RPMI8226 (cell line): ENCODE results near the gene AMFR.

Experiments used
- DNase-seq: peaks from one replicate; pipeline ENCODE4 v3.0.0-alpha.2; 2015

AMFR gene

DNA sequence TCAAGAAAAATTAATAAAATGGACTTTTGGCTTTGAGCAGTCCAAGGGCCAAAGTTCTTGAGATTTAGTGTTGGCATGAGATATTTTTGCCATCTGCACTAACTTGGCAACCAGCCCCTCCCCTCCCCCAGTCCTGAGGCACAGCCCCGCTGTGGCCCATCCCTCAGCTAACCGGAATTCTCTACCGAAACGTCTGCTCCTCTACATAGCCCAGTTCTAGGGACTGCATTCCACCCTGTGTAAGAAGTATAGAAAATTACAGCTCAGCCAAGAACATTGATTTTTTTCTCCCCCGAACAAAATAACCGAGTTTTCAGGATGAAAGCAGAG is 97.5 kb downstream of the AMFR start:
- no peak for DNase-seq

DNA sequence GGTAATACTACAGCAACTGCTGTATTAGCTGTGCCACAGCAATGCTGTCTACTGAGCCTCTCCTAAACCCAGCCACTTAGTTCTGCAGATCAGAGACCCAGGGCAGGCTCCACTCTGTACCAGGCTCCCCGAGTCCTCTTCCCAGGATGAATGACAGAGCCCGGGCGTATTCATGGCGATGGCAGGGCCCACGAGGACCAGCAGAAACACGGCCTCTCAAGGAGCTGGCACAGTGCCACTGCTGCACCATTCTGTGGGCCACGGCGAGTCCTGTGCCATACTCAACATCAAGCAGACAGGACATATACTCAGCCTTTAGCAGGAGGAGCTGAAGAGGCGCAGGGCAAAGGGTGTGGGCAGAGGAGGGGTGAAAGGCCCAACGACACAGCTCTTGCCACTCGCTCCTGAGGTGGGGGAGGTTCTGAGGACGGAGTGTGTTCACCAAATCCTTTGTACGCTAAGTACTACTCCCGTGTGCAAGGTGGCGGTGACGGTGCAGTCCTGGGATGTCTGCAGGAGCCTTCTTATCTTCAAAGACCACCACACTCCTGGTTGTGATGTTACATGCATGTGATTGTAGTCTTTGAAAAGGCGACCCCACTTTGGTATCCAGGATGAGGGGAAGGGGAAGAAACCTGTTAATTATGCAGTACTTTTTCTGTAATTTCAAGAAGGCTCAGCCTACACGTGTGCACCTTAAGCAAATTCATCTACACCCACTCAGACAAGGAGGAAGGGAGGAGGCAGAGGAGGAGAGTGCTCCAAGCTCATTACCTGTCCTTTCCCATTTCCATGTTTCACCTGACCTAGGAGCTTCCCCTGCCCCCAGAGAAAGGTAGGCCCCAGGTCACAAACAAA is 98.0 kb downstream of the AMFR start:
- no peak for DNase-seq

DNA sequence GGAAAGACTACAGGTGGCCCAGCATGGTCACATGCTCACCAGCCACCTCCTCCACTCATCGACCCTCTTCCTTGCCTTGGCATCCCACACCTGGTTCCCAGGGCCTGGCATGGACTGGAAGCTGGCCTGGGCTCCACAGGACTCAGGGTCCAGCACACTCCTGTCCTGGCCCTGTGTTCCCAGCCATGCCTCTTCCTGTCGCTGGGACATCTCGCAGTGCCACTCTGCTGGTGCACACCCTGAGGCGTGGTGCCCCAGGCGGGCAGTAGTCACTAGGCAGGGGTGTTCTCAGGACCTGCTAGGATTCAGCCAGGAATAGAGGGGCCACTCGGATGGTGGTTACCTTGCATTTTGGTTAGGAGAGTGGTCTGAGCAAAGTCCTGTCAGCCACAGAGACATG is 99.4 kb downstream of the AMFR start:
- DNase-seq: no peak

DNA sequence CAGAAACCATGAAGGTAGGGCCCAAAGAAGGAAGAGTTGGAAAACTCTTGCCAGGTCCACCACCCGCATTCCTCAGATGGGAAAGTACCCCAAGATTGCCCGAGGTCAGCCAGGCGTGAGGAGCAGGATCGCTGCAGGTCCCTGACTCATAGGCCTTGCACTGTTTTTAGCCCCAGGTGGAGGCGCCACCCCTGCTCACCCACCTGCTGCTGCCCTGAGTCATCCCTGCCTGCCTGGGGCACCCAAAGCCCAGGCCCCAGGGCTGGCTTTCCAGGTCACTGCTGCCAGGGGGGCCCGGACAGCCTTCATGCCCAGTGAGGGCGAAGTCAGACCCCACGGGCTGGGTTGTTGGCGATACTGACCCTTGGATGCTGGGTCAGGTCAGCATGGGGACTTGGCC is 100.9 kb downstream of the AMFR start:
- DNase-seq: no peak

DNA sequence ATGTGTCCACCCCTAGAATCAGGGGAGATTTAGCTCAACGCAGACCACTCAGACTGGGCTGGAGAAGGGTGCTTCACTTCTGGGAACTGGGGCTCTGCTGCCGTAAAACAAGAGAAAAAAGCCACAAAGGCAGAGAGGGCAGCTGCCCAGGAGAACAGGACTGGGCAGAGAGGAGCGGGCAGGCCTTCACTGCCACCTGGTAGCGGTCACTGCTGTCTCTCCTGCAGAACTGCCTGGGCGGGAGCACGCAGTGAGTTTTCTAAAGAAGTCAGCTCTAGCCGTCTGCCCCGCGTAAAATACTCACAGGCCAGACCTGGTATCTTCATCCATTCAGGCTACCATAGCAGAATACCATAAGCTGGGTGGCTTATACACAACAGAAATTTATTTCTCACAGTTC is 103.8 kb downstream of the AMFR start:
- DNase-seq: no peak

DNA sequence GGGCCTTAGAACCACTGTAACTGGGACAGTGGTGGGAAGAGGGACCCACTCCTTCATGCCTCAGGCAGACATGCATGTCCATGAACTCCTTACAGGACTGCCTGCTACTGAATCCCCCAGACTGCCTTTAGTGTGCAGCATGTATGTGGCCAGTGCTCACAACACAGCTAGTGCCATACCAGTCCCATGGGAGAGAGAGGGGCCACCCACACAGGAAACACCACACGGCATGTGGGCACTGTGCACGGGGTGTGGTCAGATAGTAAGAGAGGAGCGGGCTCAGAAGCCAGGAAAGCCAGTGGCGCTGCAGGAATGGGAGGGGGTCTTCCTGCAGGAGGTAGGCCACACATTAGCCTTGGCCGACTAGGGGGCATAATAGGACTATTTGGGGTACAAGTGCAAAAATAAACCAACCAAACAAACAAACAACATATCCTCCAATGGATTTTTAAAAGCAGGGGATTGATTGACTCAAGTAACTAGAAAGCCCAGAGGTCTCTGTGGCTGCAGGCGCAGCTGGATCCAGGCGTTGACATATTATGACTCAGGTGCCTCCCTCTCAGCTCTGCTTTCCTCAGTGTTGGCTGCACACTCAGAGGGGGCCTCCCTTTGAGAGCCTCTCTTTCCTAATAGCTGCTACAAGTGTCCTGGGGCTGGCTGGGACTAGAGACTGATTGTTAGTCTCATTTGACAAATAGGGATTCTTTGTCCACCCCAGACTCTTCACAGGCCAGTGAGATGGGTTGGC is 104.4 kb downstream of the AMFR start:
- no peak for DNase-seq

DNA sequence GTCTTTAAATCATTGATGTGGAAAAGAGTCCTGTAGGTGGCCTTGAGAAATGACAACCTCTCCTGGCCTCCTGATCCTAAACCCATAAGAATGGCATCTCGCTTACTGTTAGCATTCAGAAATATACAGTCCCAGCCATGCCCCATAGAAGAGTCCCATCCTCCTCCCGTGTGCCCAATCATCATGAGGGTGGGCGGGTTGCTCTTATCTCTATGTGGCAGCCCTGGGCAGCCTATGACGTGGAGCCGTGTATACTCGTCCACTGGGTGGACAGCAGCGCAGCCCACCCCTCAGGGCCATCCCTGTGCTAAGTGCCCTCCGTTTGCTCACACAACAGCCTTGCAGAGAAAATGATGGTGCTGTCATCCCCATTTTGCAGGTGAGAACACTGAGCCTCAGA is 105.3 kb downstream of the AMFR start:
- no peak for DNase-seq

DNA sequence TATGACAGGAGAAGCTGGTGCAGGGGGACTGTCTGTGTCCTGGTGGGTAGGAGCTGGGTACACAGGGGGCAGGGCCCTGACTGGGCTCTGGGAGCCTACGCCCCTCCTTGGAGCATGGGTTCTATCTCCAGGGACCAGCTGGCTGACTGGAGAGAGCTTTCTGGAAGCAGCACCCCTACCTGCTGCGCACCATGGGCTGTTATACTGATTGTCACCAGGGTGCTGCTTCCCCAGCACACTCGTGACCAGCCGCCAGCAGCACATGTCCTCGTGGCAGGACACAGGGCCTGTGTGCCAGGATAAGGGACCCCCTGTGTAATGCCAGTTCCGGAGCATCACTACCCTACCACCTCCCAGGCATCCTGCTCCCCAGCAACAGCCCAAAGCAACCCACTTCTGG is 106.0 kb downstream of the AMFR start:
- no peak for DNase-seq

DNA sequence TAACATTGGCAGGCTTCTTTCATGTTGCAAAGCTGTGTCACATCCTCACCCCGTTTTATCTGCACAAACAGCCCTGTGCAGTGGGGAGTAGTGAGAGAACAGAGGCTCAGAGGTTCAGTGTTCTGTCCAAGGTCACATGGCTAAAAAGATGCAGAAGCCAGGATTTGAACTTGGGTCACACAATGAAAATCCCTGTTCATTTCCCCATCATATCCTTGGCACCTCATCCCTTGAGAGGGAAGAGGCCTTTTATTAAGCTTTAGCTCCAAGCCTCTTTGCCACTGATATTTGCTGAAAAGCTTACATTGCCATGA is 106.6 kb downstream of the AMFR start:
- DNase-seq: no peak

DNA sequence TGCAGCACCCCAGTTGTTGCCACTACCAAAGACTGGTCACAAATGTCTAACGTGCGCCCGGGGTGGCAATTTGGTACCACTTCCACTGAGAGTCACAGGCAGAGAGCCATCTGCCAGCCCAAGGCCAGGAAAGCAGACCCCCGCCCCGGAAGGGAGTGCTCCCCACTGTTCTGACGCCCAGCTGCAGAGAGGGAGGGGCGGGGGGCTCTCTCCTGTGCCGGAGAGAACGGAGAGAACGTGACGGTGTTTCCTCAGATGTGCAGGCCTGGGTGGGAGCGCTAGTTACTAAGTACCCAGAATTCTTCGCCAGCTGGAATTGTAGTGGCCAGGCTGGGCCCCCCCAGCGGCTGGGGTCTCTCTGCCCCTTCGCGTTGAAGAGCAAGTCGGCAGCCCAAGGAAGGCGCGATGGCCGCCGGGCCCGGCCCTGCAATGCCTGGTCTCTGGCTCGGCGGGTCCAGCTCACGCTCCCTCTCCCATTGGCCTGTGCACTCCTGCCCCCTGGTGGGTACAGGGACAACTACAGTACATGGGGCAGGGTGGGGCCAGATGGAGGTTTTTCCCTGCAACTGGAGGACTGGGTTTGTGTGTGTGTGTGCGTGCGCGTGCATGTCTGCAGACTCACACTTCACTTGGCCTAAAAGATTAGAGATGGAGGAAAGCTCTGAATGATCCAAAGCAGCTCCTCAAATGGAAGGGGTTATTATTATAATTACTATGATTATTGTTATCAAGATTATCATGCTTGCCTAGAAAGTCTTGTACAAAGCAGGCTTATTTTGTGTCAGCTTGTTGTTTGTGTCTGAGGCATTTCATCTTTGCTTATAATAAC is 107.1 kb downstream of the AMFR start:
- peak; percentile 79 for DNase-seq

DNA sequence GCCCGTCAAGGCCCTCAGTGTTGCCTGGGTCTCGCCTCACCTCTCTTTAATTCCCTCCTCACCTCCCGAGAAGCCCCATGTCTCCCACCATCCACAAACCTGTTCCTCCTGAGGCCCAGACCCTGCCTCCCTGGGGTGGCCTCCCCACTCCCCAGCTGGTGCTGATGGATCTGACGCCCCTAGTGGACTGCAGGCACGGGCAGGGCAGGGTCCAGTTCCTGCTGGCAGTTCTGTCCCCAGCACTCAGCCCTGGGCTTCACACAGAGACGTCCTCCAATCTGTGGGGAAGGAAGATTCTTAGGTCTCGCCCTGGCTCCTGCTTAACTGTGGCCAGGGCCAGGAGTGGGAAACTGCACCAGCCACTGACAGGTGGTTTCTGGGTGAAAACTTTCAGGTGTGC is 108.8 kb downstream of the AMFR start:
- no peak for DNase-seq

DNA sequence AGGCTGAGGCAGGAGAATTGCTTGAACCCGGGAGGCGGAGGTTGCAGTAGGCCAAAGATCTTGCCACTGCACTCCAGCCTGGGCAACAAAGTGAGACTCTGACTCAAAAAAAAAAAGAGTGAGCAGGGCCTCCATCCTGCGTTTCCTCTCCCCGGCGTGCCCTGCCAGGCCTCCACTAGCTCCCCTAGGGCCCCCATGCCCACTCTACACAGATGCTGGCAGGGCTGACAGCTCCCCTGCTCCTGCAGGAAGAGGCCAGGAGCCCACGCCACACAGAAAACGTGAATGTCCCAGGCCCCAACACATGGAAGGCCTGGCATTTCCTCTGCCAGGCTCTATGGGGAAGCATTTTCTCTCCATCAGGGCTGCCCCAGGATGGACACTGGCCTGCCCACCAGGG is 109.4 kb downstream of the AMFR start:
- no peak for DNase-seq

DNA sequence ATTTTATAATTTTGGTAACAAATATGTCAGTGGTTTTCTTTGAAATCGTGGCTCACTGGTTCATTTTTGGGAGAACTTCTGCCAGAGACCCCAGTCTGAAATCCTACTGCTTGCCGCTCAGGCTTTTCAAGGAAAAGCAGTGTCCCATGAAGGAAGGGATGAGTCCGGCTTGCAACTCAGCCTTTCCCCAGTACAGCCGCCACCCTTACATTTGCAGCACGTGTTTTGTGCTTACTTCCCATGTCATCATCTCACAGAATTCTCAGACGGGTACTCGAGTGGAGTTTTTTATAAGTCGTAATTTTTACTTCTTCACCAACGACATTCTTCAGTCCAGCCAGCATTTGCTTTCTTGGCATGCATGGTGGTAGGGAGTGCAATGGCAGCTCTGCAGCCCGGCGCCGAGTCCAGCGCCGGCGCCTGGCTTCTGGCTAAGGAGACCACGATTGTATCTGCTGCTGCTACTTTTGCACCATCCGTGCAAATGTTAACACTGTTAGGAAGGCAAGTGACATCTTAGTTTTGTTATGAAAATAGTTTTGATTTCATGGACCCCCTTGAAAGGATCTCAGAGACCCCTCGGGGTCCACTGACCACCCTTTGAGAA is 111.0 kb downstream of the AMFR start:
- DNase-seq: no peak

DNA sequence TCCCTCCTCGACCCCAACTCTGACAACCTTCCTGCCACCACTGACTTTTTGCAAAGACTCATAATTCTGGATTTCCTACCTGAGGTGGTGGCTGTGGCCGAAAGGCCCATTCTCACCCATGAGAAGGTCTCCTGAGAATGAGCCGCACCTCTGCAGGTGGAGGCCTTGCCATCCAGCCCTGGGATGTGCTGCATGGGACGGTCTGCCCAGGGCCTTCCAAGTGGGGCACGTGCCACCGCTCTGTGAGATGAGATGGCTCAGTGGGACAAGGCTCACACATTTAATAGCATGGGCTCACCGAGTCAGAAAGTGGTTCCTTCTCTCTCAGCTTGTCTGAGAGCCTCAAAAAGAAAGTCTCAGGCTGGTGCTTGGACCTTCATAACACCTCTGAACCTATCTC is 112.8 kb downstream of the AMFR start:
- no peak for DNase-seq

DNA sequence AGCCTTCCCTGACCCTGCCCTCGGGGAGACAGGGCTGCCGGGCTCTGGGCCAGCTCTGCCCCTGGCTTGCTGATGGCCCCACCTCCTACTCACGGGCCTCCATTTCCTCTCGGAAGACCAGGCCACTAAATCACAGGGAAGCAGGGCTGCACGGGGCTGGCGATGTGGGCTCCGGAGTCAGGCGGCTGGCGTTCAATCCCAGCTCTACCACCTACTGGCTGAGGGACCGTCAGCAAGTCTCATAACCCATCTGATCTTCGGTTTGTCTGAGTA is 113.4 kb downstream of the AMFR start:
- DNase-seq: no peak
